T follicular helper cell (primary cell): Measurements from ENCODE around the gene BRSK1.
A peak's percentile ranks its signal among the peaks of the same experiment; 100 is the strongest.
"Not testable (repeated sequence)": the region's sequence is repeated elsewhere in the genome, so short reads cannot be mapped to it uniquely, and the experiment has no call there.

ENCODE experiments used
- DNase-seq: peaks from one replicate; pipeline ENCODE4 v3.0.0-alpha.2; 2020; ENCODE audit warnings: low read depth

BRSK1 gene

GRCh38 chr19:55329791-55330190 lies 46.0 kb downstream of the BRSK1 start:
- not testable (repeated sequence) for DNase-seq

- no peak for DNase-seq
Measured at GRCh38 chr19:55333870-55334269, 50.1 kb downstream of the BRSK1 start.

GRCh38 chr19:55336101-55336500 lies 52.3 kb downstream of the BRSK1 start:
- DNase-seq = no peak

- DNase-seq = peak; percentile 100
Measured at GRCh38 chr19:55339105-55339888, 55.5 kb downstream of the BRSK1 start, which contains the start of gene KMT5C. KMT5C (plus strand) TSS chr19:55339876; CDS start chr19:55341937, 2,061 bp downstream.

GRCh38 chr19:55339889-55340783 lies 56.3 kb downstream of the BRSK1 start:
- DNase-seq = no peak

GRCh38 chr19:55340784-55341147 lies 57.0 kb downstream of the BRSK1 start:
- no peak for DNase-seq

- peak; percentile 23 for DNase-seq
Measured at GRCh38 chr19:55341171-55341588, 57.4 kb downstream of the BRSK1 start.

- DNase-seq = no peak
Measured at GRCh38 chr19:55341595-55342531, 58.1 kb downstream of the BRSK1 start.

GRCh38 chr19:55344444-55344843 lies 60.6 kb downstream of the BRSK1 start:
- no peak for DNase-seq

GRCh38 chr19:55345101-55345817 lies 61.5 kb downstream of the BRSK1 start:
- no peak for DNase-seq

- no peak for DNase-seq
Measured at GRCh38 chr19:55345818-55346724, 62.3 kb downstream of the BRSK1 start.

GRCh38 chr19:55346725-55347441 lies 63.1 kb downstream of the BRSK1 start:
- DNase-seq = no peak

GRCh38 chr19:55347442-55348009 lies 63.7 kb downstream of the BRSK1 start:
- DNase-seq = no peak

- no peak for DNase-seq
Measured at GRCh38 chr19:55348317-55349034, 64.7 kb downstream of the BRSK1 start.

GRCh38 chr19:55350620-55351315 lies 67.0 kb downstream of the BRSK1 start:
- DNase-seq = no peak

GRCh38 chr19:55352040-55352439 lies 68.2 kb downstream of the BRSK1 start:
- DNase-seq = no peak

- DNase-seq = no peak
Measured at GRCh38 chr19:55352549-55353145, 68.8 kb downstream of the BRSK1 start.
